WTC11 (cell line): ENCODE results near the gene GSN. TPM values are rescaled to one million over a fixed set of nuclear protein-coding genes. Genes with fewer than 3 reads are reported as not detected.
A peak's percentile ranks its signal among the peaks of the same experiment; 100 is the strongest.

Experiments used
- ATF1 ChIP-seq: sonication (generic); formaldehyde crosslinking; IDR thresholded peaks from 2 replicates; pipeline ENCODE4 v1.8.1; 2023; ENCODE audit warnings: mild to moderate bottlenecking, moderate library complexity, missing genetic modification reagents
- CREM ChIP-seq: sonication (generic); formaldehyde crosslinking; IDR thresholded peaks from 2 replicates; pipeline ENCODE4 v1.8.1; 2022; ENCODE audit warnings: mild to moderate bottlenecking, missing genetic modification reagents, moderate library complexity
- ELF4 ChIP-seq: sonication (generic); formaldehyde crosslinking; IDR thresholded peaks from 2 replicates; pipeline ENCODE4 v1.8.1; 2022; ENCODE audit warnings: low read depth, mild to moderate bottlenecking, moderate library complexity, missing genetic modification reagents
- FOXP1 ChIP-seq: sonication (generic); formaldehyde crosslinking; IDR thresholded peaks from 2 replicates; pipeline ENCODE4 v1.8.0; 2022; ENCODE audit warnings: missing genetic modification reagents, mild to moderate bottlenecking, moderate library complexity, borderline replicate concordance
- MXD4 ChIP-seq: fragments of 250-450 bp; sonication (Bioruptor Pico); IDR thresholded peaks from 2 replicates; pipeline ENCODE4 v1.8.0; 2021; ENCODE audit warnings: mild to moderate bottlenecking, moderate library complexity, borderline replicate concordance
- MYBL2 ChIP-seq: sonication (generic); formaldehyde crosslinking; IDR thresholded peaks from 2 replicates; pipeline ENCODE4 v1.8.1; 2023; ENCODE audit warnings: mild to moderate bottlenecking, moderate library complexity, missing genetic modification reagents
- NFYB ChIP-seq: sonication (generic); formaldehyde crosslinking; conservative IDR thresholded peaks from 2 replicates; pipeline ENCODE4 v1.8.0; 2022; ENCODE audit warnings: low read depth, missing genetic modification reagents
- NR1H2 ChIP-seq: sonication (generic); formaldehyde crosslinking; IDR thresholded peaks from 2 replicates; pipeline ENCODE4 v1.9.0; 2021; ENCODE audit warnings: mild to moderate bottlenecking, moderate library complexity, missing genetic modification reagents
- OVOL2 ChIP-seq: fragments of 250-450 bp; sonication (Bioruptor Pico); IDR thresholded peaks from 2 replicates; pipeline ENCODE4 v1.9.0; 2021; ENCODE audit warnings: mild to moderate bottlenecking, borderline replicate concordance
- TEAD1 ChIP-seq: sonication (generic); formaldehyde crosslinking; IDR thresholded peaks from 2 replicates; pipeline ENCODE4 v1.8.0; 2022; ENCODE audit warnings: mild to moderate bottlenecking, missing genetic modification reagents
- TEAD4 ChIP-seq: sonication (generic); formaldehyde crosslinking; IDR thresholded peaks from 2 replicates; pipeline ENCODE4 v1.8.0; 2022; ENCODE audit warnings: mild to moderate bottlenecking, missing genetic modification reagents
- ZBTB21 ChIP-seq: sonication (generic); formaldehyde crosslinking; IDR thresholded peaks from 2 replicates; pipeline ENCODE4 v1.8.1; 2023; ENCODE audit warnings: mild to moderate bottlenecking, missing genetic modification reagents, borderline replicate concordance
- ZNF232 ChIP-seq: sonication (generic); formaldehyde crosslinking; IDR thresholded peaks from 2 replicates; pipeline ENCODE4 v1.8.0; 2022; ENCODE audit warnings: mild to moderate bottlenecking, missing genetic modification reagents
- ZNF396 ChIP-seq: fragments of 250-450 bp; sonication (Bioruptor Pico); IDR thresholded peaks from 2 replicates; pipeline ENCODE4 v1.8.0; 2021; ENCODE audit warnings: mild to moderate bottlenecking, moderate library complexity, borderline replicate concordance
- ZNF416 ChIP-seq: fragments of 250-450 bp; sonication (Bioruptor Pico); IDR thresholded peaks from 2 replicates; pipeline ENCODE4 v1.9.0; 2021; ENCODE audit warnings: mild to moderate bottlenecking, inconsistent platforms
- ZNF671 ChIP-seq: fragments of 250-450 bp; sonication (Bioruptor Pico); IDR thresholded peaks from 2 replicates; pipeline ENCODE4 v1.8.0; 2021; ENCODE audit warnings: mild to moderate bottlenecking
- total RNA-seq: library from RNA; stranded (reverse); gene quantifications from 3 replicates; pipeline ENCODE4 v1.2.3, GENCODE V29; 2021
- TF ChIP-seq, protein P1 (sequence below): sonication (generic); formaldehyde crosslinking; IDR thresholded peaks from 2 replicates; pipeline ENCODE4 v1.8.1; 2023; ENCODE audit warnings: mild to moderate bottlenecking, missing genetic modification reagents
- TF ChIP-seq, protein P2 (sequence below): fragments of 250-450 bp; sonication (Bioruptor Pico); conservative IDR thresholded peaks from 2 replicates; pipeline ENCODE4 v1.9.0; 2021; ENCODE audit warnings: mild to moderate bottlenecking
- TF ChIP-seq, protein P3 (sequence below): sonication (generic); formaldehyde crosslinking; conservative IDR thresholded peaks from 2 replicates; pipeline ENCODE4 v1.8.1; 2023; ENCODE audit warnings: mild to moderate bottlenecking, low read depth, missing genetic modification reagents, moderate library complexity
- TF ChIP-seq, protein P4 (sequence below): sonication (generic); formaldehyde crosslinking; IDR thresholded peaks from 2 replicates; pipeline ENCODE4 v1.8.0; 2022; ENCODE audit warnings: missing genetic modification reagents
- TF ChIP-seq, protein P5 (sequence below): sonication (generic); formaldehyde crosslinking; IDR thresholded peaks from 2 replicates; pipeline ENCODE4 v1.8.1; 2023; ENCODE audit warnings: mild to moderate bottlenecking, missing genetic modification reagents, moderate library complexity
- TF ChIP-seq, protein P6 (sequence below): sonication (generic); formaldehyde crosslinking; IDR thresholded peaks from 2 replicates; pipeline ENCODE4 v1.8.0; 2022; ENCODE audit warnings: mild to moderate bottlenecking, missing genetic modification reagents
- TF ChIP-seq, protein P7 (sequence below): fragments of 250-450 bp; sonication (Bioruptor Pico); IDR thresholded peaks from 2 replicates; pipeline ENCODE4 v1.9.0; 2021; ENCODE audit warnings: mild to moderate bottlenecking

GSN gene
- total RNA-seq, 1 experiment from 2014 or later, result 47.0 TPM

DNA sequence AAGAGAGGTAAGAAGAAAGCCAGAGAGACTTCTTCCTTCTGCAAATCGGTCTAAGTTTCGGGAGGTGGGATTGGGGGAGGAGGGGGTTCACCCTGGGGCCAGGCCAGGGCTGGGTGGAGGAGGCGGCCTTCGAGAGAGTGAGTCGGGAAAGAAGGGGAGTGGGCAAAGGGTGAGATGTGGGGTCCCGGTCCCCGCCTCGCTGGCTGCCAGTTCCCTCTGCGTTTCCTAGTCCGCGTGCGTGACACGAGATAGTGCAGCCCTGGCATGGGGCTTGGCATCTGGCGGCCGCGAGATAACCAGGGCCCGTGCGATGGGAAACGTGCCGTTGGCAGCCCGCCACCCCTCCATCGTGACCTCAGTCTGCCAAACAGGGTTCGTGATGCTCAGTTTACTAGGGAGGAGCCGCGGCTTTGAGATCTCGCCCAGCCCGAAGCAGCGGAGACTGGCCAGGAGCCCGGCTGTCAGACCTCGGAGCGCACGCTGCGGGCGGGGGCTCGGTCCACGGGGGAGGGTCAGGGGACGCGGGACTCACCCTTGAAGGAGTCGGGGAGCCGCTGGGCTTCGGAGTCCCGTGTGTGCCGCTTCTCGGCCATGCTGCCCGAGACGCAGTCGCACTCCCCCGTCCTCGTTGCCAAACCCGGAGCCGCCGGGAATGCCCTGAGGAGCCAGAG, 101.8 kb downstream of the GSN start, which contains the start of gene STOM (continued):
- TF ChIP-seq, protein P1, sequence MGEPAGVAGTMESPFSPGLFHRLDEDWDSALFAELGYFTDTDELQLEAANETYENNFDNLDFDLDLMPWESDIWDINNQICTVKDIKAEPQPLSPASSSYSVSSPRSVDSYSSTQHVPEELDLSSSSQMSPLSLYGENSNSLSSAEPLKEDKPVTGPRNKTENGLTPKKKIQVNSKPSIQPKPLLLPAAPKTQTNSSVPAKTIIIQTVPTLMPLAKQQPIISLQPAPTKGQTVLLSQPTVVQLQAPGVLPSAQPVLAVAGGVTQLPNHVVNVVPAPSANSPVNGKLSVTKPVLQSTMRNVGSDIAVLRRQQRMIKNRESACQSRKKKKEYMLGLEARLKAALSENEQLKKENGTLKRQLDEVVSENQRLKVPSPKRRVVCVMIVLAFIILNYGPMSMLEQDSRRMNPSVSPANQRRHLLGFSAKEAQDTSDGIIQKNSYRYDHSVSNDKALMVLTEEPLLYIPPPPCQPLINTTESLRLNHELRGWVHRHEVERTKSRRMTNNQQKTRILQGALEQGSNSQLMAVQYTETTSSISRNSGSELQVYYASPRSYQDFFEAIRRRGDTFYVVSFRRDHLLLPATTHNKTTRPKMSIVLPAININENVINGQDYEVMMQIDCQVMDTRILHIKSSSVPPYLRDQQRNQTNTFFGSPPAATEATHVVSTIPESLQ (CRISPR knock-in tag), result no peak
- TF ChIP-seq TEAD1 (CRISPR knock-in tag) (no peak; the same call in 1 of the 2 replicates), ZNF416 (CRISPR knock-in tag) (no peak), OVOL2 (CRISPR knock-in tag) (no peak), ELF4 (no peak), ZNF671 (no peak), MYBL2 (CRISPR knock-in tag) (peak; percentile 20), ZBTB21 (no peak), NR1H2 (CRISPR knock-in tag) (0 out of 2 replicates have a peak, but pooled peaks have one; percentile 7), ZNF396 (no peak), TEAD4 (CRISPR knock-in tag) (no peak), ATF1 (CRISPR knock-in tag) (0 out of 2 replicates have a peak, but pooled peaks have one; percentile 47), NFYB (CRISPR knock-in tag) (peak; percentile 14; the same call in 1 of the 2 replicates), FOXP1 (CRISPR knock-in tag) (peak; percentile 90), ZNF232 (no peak), CREM (peak; percentile 66; the same call in 1 of the 2 replicates), MXD4 (CRISPR knock-in tag) (no peak)
- TF ChIP-seq, protein P2, sequence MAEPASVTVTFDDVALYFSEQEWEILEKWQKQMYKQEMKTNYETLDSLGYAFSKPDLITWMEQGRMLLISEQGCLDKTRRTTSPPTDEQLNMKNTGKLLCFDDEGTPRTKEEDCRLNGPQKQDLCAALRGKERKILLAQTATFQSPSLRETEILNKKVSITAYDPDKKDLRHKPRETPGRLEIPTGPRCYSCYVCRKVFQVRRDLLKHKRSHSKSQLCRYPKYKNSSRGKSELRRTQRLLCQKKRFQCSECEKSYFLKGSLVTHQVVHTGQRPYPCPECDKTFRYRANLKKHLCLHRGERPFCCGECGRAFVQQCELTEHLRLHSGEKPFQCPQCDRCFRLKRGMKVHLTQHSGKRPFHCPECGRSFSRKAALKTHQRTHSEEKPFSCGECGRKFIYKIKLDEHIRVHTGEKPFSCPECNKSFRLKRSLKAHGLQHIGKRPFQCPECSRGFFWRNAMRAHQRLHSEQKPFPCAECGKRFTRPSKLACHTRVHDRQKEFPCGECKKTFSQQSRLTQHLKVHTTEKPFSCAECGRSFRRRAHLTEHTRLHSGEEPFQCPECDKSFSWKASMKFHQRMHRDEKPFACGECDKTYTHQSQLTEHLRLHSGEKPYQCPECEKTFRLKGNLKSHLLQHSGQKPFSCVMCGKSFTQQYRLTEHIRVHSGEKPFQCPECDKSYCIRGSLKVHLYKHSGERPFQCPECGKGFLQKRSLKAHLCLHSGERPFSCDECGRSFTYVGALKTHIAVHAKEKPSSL (CRISPR knock-in tag), result no peak
- TF ChIP-seq, protein P3, sequence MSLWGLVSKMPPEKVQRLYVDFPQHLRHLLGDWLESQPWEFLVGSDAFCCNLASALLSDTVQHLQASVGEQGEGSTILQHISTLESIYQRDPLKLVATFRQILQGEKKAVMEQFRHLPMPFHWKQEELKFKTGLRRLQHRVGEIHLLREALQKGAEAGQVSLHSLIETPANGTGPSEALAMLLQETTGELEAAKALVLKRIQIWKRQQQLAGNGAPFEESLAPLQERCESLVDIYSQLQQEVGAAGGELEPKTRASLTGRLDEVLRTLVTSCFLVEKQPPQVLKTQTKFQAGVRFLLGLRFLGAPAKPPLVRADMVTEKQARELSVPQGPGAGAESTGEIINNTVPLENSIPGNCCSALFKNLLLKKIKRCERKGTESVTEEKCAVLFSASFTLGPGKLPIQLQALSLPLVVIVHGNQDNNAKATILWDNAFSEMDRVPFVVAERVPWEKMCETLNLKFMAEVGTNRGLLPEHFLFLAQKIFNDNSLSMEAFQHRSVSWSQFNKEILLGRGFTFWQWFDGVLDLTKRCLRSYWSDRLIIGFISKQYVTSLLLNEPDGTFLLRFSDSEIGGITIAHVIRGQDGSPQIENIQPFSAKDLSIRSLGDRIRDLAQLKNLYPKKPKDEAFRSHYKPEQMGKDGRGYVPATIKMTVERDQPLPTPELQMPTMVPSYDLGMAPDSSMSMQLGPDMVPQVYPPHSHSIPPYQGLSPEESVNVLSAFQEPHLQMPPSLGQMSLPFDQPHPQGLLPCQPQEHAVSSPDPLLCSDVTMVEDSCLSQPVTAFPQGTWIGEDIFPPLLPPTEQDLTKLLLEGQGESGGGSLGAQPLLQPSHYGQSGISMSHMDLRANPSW (CRISPR knock-in tag), result no peak
- TF ChIP-seq, protein P4, sequence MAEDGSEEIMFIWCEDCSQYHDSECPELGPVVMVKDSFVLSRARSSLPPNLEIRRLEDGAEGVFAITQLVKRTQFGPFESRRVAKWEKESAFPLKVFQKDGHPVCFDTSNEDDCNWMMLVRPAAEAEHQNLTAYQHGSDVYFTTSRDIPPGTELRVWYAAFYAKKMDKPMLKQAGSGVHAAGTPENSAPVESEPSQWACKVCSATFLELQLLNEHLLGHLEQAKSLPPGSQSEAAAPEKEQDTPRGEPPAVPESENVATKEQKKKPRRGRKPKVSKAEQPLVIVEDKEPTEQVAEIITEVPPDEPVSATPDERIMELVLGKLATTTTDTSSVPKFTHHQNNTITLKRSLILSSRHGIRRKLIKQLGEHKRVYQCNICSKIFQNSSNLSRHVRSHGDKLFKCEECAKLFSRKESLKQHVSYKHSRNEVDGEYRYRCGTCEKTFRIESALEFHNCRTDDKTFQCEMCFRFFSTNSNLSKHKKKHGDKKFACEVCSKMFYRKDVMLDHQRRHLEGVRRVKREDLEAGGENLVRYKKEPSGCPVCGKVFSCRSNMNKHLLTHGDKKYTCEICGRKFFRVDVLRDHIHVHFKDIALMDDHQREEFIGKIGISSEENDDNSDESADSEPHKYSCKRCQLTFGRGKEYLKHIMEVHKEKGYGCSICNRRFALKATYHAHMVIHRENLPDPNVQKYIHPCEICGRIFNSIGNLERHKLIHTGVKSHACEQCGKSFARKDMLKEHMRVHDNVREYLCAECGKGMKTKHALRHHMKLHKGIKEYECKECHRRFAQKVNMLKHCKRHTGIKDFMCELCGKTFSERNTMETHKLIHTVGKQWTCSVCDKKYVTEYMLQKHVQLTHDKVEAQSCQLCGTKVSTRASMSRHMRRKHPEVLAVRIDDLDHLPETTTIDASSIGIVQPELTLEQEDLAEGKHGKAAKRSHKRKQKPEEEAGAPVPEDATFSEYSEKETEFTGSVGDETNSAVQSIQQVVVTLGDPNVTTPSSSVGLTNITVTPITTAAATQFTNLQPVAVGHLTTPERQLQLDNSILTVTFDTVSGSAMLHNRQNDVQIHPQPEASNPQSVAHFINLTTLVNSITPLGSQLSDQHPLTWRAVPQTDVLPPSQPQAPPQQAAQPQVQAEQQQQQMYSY (CRISPR knock-in tag), result peak; percentile 41; the same call in 1 of the 2 replicates
- TF ChIP-seq, protein P5, sequence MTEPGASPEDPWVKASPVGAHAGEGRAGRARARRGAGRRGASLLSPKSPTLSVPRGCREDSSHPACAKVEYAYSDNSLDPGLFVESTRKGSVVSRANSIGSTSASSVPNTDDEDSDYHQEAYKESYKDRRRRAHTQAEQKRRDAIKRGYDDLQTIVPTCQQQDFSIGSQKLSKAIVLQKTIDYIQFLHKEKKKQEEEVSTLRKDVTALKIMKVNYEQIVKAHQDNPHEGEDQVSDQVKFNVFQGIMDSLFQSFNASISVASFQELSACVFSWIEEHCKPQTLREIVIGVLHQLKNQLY, result no peak
- TF ChIP-seq, protein P6, sequence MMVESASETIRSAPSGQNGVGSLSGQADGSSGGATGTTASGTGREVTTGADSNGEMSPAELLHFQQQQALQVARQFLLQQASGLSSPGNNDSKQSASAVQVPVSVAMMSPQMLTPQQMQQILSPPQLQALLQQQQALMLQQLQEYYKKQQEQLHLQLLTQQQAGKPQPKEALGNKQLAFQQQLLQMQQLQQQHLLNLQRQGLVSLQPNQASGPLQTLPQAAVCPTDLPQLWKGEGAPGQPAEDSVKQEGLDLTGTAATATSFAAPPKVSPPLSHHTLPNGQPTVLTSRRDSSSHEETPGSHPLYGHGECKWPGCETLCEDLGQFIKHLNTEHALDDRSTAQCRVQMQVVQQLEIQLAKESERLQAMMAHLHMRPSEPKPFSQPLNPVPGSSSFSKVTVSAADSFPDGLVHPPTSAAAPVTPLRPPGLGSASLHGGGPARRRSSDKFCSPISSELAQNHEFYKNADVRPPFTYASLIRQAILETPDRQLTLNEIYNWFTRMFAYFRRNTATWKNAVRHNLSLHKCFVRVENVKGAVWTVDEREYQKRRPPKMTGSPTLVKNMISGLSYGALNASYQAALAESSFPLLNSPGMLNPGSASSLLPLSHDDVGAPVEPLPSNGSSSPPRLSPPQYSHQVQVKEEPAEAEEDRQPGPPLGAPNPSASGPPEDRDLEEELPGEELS (CRISPR knock-in tag), result peak; percentile 68
- TF ChIP-seq, protein P7, sequence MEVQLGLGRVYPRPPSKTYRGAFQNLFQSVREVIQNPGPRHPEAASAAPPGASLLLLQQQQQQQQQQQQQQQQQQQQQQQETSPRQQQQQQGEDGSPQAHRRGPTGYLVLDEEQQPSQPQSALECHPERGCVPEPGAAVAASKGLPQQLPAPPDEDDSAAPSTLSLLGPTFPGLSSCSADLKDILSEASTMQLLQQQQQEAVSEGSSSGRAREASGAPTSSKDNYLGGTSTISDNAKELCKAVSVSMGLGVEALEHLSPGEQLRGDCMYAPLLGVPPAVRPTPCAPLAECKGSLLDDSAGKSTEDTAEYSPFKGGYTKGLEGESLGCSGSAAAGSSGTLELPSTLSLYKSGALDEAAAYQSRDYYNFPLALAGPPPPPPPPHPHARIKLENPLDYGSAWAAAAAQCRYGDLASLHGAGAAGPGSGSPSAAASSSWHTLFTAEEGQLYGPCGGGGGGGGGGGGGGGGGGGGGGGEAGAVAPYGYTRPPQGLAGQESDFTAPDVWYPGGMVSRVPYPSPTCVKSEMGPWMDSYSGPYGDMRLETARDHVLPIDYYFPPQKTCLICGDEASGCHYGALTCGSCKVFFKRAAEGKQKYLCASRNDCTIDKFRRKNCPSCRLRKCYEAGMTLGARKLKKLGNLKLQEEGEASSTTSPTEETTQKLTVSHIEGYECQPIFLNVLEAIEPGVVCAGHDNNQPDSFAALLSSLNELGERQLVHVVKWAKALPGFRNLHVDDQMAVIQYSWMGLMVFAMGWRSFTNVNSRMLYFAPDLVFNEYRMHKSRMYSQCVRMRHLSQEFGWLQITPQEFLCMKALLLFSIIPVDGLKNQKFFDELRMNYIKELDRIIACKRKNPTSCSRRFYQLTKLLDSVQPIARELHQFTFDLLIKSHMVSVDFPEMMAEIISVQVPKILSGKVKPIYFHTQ (CRISPR knock-in tag), result no peak
